HG03565 (cell line): ENCODE results near the gene IRS1.

ENCODE experiments used
- ATAC-seq: cut with Tn5 transposase; IDR thresholded peaks from one replicate; pipeline ENCODE4 v1.9.1; 2021; ENCODE audit warnings: mild to moderate bottlenecking, moderate library complexity; ENCODE audit not compliant: unreplicated experiment

Gene IRS1

DNA sequence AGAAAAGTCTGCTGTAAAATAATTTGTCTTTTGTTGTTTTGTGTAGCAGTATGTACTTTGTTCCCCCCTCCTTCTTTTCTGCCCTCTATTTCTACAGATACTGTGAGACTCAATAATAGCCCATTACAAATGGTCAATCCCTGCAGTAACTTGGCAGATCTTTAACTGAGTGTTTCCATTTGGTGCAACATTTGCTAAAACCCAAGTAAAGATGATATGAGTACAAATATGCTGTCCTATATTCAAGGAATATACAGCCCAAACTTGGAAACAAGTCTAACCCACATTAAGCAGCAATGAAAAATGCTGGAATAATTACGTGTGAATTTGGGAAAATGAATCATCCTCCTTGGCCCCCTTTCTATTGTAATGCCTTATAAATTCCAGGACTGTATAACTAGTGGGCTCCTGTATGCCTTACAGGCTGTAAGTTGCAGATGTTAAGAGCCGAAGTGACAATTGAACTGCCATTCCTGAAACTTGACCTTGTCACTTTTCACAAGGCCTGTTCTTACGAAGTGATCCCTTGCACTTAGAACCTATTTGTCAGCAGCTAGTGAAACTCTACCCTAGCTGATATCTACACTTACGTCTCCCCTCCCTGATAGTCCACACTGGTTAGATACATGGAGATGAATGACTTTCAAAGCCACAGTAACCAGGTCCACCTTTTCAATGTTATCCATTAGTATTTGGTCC lies 104.9 kb downstream of the IRS1 start:
- ATAC-seq, result no peak

DNA sequence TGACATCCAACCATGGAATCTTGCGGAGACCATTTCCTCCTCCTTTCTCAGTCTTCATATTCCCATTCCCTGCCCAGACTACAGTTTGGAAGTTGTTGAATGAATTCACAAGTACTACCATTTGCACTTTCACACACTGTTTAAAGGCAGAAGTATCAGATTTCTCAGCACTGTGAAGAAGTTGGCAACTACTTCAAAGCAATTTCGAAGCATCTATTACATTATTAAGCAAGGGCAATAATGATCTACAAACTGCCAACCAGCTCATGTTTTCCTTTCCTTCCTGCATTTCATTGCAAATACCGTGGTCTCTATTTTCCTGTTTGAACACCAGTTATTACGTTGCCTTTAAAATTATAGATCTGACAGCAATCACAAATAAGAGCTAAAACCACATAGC lies 105.5 kb downstream of the IRS1 start:
- no peak for ATAC-seq

DNA sequence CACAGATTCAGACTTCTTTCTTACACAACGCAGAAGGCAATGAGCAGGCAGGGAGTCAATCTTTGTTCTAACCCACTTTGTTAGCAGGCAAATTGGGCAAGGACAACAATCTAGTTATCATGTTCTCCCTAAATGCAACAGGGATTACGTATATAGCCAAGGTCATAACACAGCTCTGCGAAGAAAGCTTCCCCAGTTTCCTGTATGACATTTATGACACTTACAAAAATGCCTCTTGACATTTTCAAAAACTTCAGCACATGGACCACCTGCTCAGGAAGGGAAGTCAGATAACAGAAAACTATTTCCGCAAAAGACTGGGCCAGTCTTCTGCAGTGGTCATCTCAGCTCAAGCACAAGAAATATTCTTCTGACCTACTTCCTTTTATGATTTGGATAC lies 106.1 kb downstream of the IRS1 start:
- no peak for ATAC-seq

DNA sequence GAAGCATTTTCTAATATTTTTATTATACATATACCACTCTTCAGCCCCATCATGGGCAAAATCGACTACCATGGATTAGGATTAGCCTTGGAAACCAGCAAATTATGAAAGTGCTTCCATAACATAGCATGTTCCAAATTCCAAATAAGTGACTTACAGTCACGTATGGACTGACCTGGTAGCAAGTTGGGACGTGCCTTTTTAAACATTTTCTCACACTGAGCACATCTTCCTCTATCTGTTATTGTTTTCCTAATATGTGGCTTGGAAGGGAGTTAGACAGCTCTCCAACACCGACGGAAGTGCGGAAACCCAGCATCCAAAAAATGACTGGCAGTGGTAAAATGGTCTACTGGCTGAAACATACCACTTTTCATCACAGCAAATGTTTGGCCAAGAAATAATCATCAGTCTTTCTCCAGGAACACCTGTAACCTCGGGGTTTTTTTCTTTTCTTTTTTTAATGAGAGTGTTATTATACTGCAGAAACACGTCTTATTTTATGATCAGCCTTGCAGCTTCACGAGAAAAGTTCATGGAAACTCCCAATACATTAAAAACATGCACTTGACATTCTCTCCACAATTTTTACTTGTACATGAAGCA lies 107.0 kb downstream of the IRS1 start:
- ATAC-seq, result no peak

DNA sequence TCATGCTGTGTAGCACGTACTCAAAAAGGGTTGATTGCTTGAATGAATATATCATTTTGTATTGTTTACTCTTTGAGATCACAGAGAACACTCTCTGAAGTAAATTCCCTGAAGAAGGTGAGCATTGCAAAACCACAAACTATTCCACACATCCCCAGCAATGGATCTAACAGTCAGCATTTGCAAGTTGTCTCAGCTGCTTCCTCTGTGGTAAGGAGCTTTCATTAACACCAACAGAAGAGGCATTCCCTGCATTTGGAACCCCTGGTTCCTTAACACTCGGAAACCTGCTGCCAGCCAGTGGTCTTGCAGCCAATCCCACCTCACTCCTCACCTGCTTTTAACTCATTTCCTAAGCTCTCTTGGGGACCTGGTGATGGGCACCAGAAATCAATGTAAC lies 108.4 kb downstream of the IRS1 start:
- no peak for ATAC-seq

DNA sequence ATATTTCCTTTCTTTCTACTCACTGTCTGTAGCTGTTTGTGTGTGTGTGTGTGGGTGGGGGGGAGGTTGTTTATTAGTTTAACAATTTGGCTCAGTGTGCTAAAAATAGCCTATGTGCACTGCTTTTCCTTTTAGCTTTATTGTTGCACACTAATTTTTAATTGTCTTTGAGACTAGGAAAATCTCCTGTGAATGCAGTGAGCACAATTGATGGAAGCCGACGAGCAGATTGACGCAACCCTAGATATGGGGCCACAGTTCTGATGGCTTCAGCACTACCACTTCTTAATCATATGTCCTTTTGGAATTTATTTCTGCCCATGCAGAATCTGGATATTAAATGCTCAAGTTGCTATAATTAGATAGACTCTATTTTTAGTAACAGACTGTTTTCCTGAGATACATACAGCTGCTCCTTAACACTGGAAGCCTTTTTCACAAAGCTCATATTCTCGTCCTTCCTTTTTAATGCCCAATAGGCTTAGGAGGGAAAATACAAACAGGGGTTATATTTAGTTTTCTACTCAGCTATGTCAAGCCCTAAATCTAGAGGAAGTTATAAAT lies 109.1 kb downstream of the IRS1 start:
- no peak for ATAC-seq

DNA sequence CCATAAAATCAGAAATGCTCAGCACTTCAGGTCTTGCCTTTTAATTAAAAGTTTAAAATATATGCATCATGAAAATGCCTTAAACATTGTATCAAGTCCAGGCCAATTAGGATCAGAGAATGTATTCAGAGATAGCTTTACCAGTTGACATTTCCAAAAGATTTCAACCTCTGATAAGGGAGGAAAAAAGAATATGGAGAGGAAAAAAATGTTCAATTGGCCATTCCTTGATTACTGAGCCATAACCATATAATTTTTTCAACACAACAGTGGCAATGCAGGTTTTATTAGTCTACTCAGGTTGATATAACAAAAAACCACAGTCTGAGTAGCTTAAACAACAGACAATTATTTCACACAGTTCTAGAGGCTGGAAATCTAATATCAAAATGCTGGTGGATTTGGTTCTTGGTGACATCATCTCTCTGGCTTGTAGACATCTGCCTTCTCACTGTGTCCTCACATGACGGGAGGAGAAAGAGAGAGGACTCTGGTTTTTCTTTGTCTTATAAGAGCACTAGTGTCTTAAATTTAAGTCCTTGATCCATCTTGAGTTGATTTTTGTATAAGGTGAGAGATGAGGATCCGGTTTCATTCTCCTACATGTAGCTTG lies 111.9 kb downstream of the IRS1 start:
- no peak for ATAC-seq

DNA sequence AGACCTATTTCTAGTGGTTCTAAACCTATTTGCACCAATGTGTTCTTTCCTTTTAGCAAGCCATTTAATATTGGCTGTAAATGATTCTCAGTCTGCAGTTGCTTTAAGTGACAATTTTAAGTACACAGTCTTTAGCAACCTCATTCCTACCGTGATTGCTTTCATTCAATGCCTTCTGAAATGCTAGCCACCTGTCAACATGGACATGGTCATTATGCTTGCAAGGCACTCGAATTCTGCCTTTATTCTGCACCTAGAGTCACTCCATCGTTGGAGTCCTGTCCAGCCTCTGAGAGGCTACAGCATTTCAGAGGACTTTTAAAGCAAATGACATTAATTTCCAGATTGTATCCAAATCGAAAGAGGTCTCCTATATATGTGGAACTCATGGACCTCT lies 115.1 kb downstream of the IRS1 start:
- ATAC-seq, result no peak

DNA sequence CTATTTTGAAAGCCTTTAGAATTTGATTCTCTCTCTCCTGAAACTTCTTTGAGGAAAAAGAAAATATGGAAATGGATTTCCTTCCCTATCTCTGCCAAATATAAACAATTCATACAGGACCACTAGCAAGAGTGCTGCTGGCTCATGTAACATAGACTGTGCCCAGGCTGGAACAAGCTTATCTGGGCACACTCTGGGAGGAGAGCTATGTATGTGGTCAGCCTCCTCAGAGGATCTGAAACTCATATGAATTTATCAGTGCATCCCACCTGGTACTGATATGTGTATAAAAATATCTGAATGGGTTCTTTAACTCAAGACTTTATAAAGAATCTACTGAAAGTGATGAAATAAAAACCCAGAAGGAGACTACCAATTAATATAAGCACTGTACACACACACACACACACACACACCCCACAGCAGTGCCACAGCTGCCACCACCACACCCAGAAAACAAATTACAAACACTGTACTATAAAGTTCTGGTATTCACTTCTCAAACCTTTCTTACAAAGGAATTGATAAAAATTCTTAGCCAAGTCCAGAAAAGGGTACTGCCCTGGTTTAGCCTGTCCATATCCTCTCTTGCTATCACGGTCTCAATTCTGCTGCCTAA lies 115.6 kb downstream of the IRS1 start:
- no peak for ATAC-seq

DNA sequence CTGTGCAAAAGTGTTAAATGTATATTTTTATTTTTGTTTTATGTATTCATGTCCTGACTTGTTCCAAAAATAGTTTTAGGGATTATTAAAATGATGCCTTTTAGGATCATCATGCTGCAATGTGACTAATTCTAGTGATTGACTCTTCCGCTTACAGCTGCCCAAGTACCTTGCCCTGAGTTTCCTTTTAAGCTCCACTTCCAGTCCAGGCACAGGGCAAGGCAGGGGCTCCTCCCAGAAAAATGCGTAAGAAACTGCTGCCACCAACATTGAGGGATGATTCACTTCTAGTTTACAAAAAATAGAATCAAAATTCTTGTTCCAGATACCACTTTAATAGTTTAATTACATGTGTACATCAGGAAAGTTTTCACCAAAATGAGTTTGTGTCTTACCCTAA lies 116.4 kb downstream of the IRS1 start:
- ATAC-seq, result no peak
